GM21737 (cell line): ENCODE results near the gene HINFP.
"Not testable (repeated sequence)": the region's sequence is repeated elsewhere in the genome, so short reads cannot be mapped to it uniquely, and the experiment has no call there.

Source experiments
- ATAC-seq: cut with Tn5 transposase; IDR thresholded peaks from one replicate; pipeline ENCODE4 v1.9.1; 2021; ENCODE audit warnings: mild to moderate bottlenecking, moderate library complexity; ENCODE audit not compliant: unreplicated experiment

HINFP gene

GRCh38 chr11:119116601-119117000 lies 4.8 kb upstream of the HINFP start:
- ATAC-seq = no peak

GRCh38 chr11:119117004-119117706 lies 4.2 kb upstream of the HINFP start:
- ATAC-seq = no peak

- ATAC-seq = no peak
Measured at GRCh38 chr11:119118227-119118626, 3.2 kb upstream of the HINFP start.

- no peak for ATAC-seq
Measured at GRCh38 chr11:119118946-119119345, 2.4 kb upstream of the HINFP start.

GRCh38 chr11:119120639-119121007 lies 757 bp upstream of the HINFP start:
- ATAC-seq = no peak

GRCh38 chr11:119121811-119122124 lies 388 bp downstream of the HINFP start:
- ATAC-seq = peak; percentile 12

- ATAC-seq = no peak
Measured at GRCh38 chr11:119125821-119126220, 4.4 kb downstream of the HINFP start.

GRCh38 chr11:119126675-119127268 lies 5.4 kb downstream of the HINFP start:
- ATAC-seq = no peak

- ATAC-seq = no peak
Measured at GRCh38 chr11:119130662-119131061, 9.3 kb downstream of the HINFP start.

- no peak for ATAC-seq
Measured at GRCh38 chr11:119134389-119134978, 13.1 kb downstream of the HINFP start.

GRCh38 chr11:119139276-119139675 lies 17.9 kb downstream of the HINFP start:
- not testable (repeated sequence) for ATAC-seq

- ATAC-seq = no peak
Measured at GRCh38 chr11:119144825-119145486, 23.6 kb downstream of the HINFP start.

- ATAC-seq = no peak
Measured at GRCh38 chr11:119145551-119145950, 24.2 kb downstream of the HINFP start.

GRCh38 chr11:119147604-119148333 lies 26.4 kb downstream of the HINFP start:
- no peak for ATAC-seq

- no peak for ATAC-seq
Measured at GRCh38 chr11:119148720-119149017, 27.3 kb downstream of the HINFP start.

GRCh38 chr11:119149018-119149785 lies 27.8 kb downstream of the HINFP start, which contains the start of gene ABCG4:
ABCG4 (plus strand) TSS chr11:119149052; CDS start chr11:119149966, 914 bp downstream.
- no peak for ATAC-seq

- no peak for ATAC-seq
Measured at GRCh38 chr11:119149786-119150275, 28.5 kb downstream of the HINFP start.

- no peak for ATAC-seq
Measured at GRCh38 chr11:119152043-119152442, 30.7 kb downstream of the HINFP start.

- no peak for ATAC-seq
Measured at GRCh38 chr11:119152604-119153003, 31.2 kb downstream of the HINFP start.

GRCh38 chr11:119153049-119153818 lies 31.9 kb downstream of the HINFP start:
- no peak for ATAC-seq
